Measurements from ENCODE around the gene KRTAP4-3.
"Not testable (repeated sequence)": the region's sequence is repeated elsewhere in the genome, so short reads cannot be mapped to it uniquely, and the experiment has no call there.

The KRTAP4-3 gene

DNA sequence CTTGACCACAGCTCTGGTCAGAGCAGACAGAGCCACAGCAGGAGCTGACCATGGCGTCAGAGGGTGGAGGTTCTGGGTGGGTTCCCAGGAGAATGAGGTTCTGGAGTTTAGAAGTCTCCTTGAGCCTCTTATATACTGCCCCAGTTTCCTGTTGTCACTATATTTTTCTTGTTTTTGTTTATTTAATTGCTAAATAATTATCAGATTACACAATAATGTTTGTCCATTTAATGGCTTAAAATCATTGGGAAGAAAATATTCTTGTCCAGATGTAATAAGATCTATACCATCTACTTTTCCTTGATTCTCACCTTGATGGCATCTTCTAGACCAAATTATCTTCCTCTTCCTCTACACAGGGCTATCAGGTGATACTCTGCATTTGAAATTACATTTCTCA is at the start of gene KRTAP4-3:
TSS of gene KRTAP4-3 (minus strand) at position 101 of the 400 bp plus-strand sequence. CDS start at position 52, 49 bp downstream.
- DNase-seq: no peak

- DNase-seq: no peak
Observed at GRCh38 chr17:41215681-41216080, 47.7 kb upstream of the KRTAP4-3 start.

GRCh38 chr17:41212524-41213169 is 44.6 kb upstream of the KRTAP4-3 start:
- no peak for DNase-seq

DNA sequence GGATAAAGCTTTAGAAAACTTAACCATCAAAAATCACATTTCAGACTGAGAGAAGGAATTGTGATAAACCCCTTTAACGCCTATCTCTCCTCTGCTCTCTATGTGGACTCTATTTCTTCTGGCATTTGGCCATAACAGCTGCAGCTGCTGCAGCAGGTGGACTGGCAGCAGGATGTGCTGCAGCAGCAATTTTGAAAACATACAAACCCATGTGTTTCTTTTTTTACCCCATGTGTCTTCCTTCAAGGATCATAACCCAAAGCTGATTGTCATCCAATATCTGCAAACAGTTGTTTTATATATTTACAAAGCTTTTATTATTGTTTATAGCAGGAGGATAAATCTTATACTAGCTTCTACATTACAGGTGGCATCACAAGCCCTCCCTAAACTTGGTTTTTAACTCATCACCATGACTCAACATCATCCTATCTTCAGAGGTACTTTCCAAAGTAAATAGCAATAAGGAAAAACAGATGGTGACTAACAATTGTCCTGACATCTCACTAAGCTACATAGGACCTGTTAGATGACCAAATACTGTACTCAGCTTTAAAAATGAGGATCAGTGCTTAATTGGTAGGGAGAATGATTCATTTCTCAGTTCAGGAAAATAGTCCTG is 43.9 kb upstream of the KRTAP4-3 start:
- no peak for DNase-seq

DNA sequence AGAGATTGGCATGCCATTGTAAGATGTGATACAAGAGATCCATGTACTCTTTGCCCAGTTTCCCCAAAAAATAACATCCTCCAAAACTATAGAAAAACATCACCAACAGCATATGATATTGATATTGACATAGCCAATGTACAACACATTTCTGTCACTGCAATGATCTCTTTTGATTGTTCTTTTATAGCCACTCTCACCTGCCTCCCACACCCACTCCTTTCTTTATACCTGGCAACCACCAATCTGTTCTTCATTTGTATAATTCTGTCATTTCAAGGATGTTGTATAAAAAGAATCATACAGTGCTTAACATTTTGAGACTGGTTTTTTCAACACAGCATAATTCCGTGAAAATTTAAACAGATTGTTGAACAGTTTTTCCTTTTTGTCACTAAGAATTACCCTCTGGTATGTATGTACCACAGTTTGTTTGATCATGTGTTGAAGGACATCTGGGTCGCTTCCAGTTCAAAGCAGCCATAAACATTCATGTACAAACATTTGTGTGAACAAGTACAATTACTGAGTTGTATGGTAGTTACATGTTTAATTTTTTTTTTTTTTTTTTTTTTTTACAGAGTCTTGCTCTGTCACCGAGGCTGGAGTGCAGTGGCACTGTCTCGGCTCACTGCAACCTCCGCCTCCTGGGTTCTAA is 31.5 kb upstream of the KRTAP4-3 start:
- DNase-seq: no peak

- no peak for DNase-seq
Observed at GRCh38 chr17:41196068-41196467, 28.0 kb upstream of the KRTAP4-3 start.

DNA sequence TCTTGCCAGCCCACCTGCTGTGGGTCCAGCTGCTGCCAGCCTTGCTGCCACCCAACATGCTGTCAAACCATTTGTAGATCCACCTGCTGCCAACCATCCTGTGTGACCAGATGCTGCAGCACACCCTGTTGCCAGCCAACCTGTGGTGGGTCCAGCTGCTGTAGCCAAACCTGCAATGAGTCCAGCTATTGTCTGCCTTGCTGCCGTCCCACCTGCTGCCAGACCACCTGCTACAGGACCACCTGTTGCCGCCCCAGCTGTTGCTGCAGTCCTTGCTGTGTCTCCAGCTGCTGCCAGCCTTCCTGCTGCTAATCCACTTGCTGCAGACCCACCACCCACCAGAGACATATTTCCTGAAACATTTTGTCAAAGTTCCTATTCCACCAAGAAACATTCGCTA is 22.3 kb upstream of the KRTAP4-3 start:
- no peak for DNase-seq

DNA sequence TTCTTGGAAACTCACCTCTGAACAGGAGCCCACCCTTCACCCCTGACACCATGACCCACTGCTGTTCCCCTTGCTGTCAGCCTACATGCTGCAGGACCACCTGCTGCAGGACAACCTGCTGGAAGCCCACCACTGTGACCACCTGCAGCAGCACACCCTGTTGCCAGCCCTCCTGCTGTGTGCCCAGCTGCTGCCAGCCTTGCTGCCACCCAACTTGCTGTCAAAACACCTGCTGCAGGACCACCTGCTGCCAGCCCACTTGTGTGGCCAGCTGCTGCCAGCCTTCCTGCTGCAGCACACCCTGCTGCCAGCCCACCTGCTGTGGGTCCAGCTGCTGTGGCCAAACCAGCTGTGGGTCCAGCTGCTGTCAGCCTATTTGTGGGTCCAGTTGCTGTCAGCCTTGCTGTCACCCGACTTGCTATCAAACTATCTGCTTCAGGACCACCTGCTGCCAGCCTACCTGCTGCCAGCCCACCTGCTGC is 21.9 kb upstream of the KRTAP4-3 start, which contains the start of gene KRTAP9-1:
TSS of gene KRTAP9-1 (plus strand) at position 51 of the 482 bp plus-strand sequence. CDS start at position 51, 0 bp downstream.
- DNase-seq: not testable (repeated sequence)

GRCh38 chr17:41186872-41187271 is 18.9 kb upstream of the KRTAP4-3 start:
- DNase-seq: no peak

- DNase-seq: no peak
Observed at GRCh38 chr17:41185001-41185400, 17.0 kb upstream of the KRTAP4-3 start.

GRCh38 chr17:41184480-41184961 is 16.5 kb upstream of the KRTAP4-3 start, which contains the start of gene KRTAP4-1:
TSS of gene KRTAP4-1 (minus strand) at chr17:41184911. CDS start at chr17:41184854, 57 bp downstream.
- DNase-seq: no peak

GRCh38 chr17:41178843-41179616 is 11.0 kb upstream of the KRTAP4-3 start:
- no peak for DNase-seq

DNA sequence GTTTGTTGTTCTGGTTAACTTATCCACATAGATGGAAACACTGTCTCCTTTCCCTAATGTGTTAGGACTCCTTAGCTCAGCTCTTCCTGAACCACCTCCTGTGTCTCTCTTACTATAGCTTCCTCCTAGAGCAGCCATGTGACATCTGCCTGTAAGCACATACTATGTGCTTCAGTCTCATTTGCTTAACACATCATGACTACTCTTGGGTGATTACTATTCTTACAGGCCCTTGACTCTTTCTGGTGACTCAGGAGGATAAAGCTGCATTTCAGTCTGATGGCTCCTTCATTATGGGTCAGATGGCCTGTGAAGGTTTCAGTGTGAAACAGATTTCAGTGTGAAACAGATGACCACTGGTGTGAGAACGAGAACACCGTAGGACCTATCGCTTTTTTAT is 10.3 kb upstream of the KRTAP4-3 start:
- no peak for DNase-seq

- DNase-seq: no peak
Observed at GRCh38 chr17:41177727-41178271, 9.8 kb upstream of the KRTAP4-3 start, which contains the start of gene KRTAP4-2. TSS of gene KRTAP4-2 (minus strand) at chr17:41178221. CDS start at chr17:41178164, 57 bp downstream.

GRCh38 chr17:41176744-41177387 is 8.8 kb upstream of the KRTAP4-3 start:
- DNase-seq: no peak

- no peak for DNase-seq
Observed at GRCh38 chr17:41171886-41172285, 3.9 kb upstream of the KRTAP4-3 start.

- DNase-seq: no peak
Observed at GRCh38 chr17:41167561-41167960, 460 bp downstream of the KRTAP4-3 start.

- DNase-seq: no peak
Observed at GRCh38 chr17:41163828-41164227, 4.2 kb downstream of the KRTAP4-3 start.

DNA sequence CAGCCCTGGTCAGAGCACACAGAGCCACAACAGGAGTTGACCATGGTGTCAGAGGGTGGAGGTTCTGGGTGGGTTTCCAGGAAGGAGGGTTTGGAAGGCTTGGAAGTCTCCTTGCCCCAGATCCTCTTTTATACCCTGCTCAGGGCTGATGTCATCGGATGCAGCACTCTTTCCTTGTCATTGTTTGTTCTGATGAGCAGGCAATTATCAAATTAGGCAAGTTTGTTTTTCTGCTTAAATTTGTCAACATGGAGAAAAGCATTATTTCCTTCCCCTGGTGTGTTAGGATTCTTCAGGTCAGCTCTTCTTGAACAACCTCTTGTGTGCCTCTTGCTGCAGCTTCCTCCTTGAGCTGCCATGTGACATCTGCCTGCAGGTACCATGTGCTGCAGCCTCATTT is 7.4 kb downstream of the KRTAP4-3 start, which contains the start of gene KRTAP4-4:
TSS of gene KRTAP4-4 (minus strand) at position 101 of the 400 bp plus-strand sequence. CDS start at position 44, 57 bp downstream.
- DNase-seq: no peak

DNA sequence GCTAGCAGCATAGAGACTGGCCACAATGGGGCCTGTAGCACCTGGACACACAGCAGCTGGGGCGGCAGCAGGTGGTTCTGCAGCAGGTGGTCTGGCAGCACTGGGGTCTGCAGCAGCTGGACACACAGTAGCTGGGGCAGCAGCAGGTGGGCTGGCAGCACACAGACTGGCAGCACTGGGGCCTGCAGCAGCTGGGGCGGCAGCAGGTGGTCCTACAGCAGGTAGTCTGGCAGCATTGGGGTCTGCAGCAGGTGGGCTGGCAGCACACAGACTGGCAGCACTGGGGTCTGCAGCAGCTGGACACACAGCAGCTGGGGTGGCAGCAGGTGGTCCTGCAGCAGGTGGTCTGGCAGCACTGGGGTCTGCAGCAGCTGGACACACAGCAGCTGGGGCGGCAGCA is 7.8 kb downstream of the KRTAP4-3 start:
- DNase-seq: not testable (repeated sequence)

DNA sequence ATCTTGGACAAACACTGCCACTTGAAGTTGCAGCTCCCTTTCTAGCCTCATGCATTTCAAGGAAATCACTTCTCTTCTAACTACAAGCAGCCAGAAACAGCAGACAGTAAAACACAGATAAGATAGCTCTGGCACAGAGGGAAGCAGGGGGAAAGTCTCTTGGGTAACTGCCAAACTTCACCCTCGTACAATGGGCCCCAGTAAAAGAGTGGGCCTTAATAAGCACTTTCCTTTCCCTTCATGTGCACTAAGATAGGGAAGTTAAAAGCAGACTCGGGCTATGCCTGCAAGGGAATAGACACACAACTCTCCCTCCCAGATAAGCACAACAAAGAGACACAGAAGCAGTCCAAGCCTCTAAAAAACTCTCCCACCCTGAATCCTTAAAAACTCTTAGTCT is 14.2 kb downstream of the KRTAP4-3 start:
- no peak for DNase-seq

DNA sequence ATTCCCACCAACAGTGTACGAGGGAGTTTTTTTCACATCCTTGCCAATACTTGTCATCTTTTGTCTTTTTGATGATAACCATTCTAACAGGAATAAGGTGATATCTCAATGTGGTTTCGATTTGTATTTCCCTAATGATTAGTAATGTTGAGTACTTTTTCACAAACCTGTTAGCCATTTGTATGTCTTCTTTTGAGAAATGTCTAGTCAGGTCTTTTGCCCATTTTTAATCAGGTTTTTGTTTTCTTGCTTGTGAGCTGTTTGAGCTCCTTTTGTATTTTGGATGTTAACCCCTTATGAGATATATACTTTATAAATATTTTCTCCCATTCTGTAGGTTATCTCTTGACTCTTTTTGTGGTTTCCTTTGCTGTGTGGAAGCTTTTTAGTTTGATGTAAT is 16.5 kb downstream of the KRTAP4-3 start:
- no peak for DNase-seq

All from retina (tissue), 1 donor.